Erythroblast (primary cell): ENCODE results near the gene CHN2.

Experiments used
- GATA1 ChIP-seq: IDR thresholded peaks from 2 replicates; pipeline ENCODE4 v1.6.1; 2011; ENCODE audit warnings: low read depth, mild to moderate bottlenecking, control low read depth, low read length, moderate library complexity
- POLR2A ChIP-seq: IDR thresholded peaks from 2 replicates; pipeline ENCODE4 v1.6.1; 2011; ENCODE audit warnings: mild to moderate bottlenecking, low read length

GRCh38 chr7:29332875-29333855, 138.6 kb downstream of the CHN2 start:
- TF ChIP-seq POLR2A (no peak), GATA1 (no peak)
